Measurements from ENCODE around the gene RALGPS1. TPM values are rescaled to one million over a fixed set of nuclear protein-coding genes. Genes with fewer than 3 reads are reported as not detected.

The RALGPS1 gene
- polyA plus RNA-seq, 1 of the 3 experiments (the other 2 are of a cell fraction), result 3.9 TPM

GRCh38 chr9:127224178-127224882 is 309.7 kb downstream of the RALGPS1 start:
- Histone ChIP-seq H3K9me3 (no peaks in the 10 kb centered on the region), H3F3A (replicated peaks; ENCODE audit: insufficient read depth) (peaks cover 10% of the 10 kb centered on the region), H3K9ac (peak overlapping the region; percentile 74), H3K4me3 (ENCODE audit: low read depth in 2 of 2, low read length in 1 of 2) (peak overlapping the region; percentile 67 to 70), H3K9me2 (no peaks in the 10 kb centered on the region), H3K36me3 (replicated peaks in 1 of 2; ENCODE audit: control insufficient read depth in 1 of 2, insufficient read depth in 2 of 2, low read length in 1 of 2) (no peaks in the 10 kb centered on the region), H2AFZ (ENCODE audit: low read depth) (peak overlapping the region; percentile 98; the same call in 1 of the 2 replicates), H3K4me2 (peak overlapping the region; percentile 91), H3K27me3 (ENCODE audit: insufficient read depth) (no peaks in the 10 kb centered on the region), H3K4me1 (ENCODE audit: control insufficient read depth in 1 of 2, insufficient read depth in 2 of 2, low read depth in 1 of 2, low read length in 1 of 2) (peaks cover 7 to 16% of the 10 kb centered on the region in 2 experiments; a peak in 3 of 4 replicates), H4K20me1 (ENCODE audit: insufficient read depth) (no peaks in the 10 kb centered on the region), H3K79me2 (ENCODE audit: insufficient read depth) (0 out of 2 replicates have a peak, but pooled peaks cover 4% of the 10 kb centered on the region), H3K27ac (ENCODE audit: low read depth in 2 of 2, low read length in 1 of 2) (peak overlapping the region; percentile 59 to 89; a peak in 3 of 4 replicates)
- TF ChIP-seq FOXJ3 (CRISPR knock-in tag; IDR thresholded peaks at IDR 0.05) (no peak), TEAD4 (IDR thresholded peaks at IDR 0.05; ENCODE audit: borderline replicate concordance, insufficient read depth) (no peak), CTCF (IDR thresholded peaks at IDR 0.05) (peak; percentile 38; the same call in 1 of the 2 replicates), NFIC (IDR thresholded peaks at IDR 0.05; ENCODE audit: borderline replicate concordance) (no peak), CHD2 (IDR thresholded peaks at IDR 0.05; ENCODE audit: low read length, partially characterized antibody) (no peak), NRF1 (IDR thresholded peaks at IDR 0.05; ENCODE audit: low read depth, low read length) (0 out of 2 replicates have a peak, but pooled peaks have one; percentile 13), SMC3 (IDR thresholded peaks at IDR 0.05; ENCODE audit: low read depth, low read length) (peak; percentile 26; the same call in 1 of the 2 replicates), RFX5 (IDR thresholded peaks at IDR 0.05; ENCODE audit: low read length) (no peak), RXRA (IDR thresholded peaks at IDR 0.05; ENCODE audit: borderline replicate concordance, low read depth) (no peak), GATA2 (CRISPR knock-in tag; IDR thresholded peaks at IDR 0.05) (no peak), ZBTB33 (IDR thresholded peaks at IDR 0.05; ENCODE audit: borderline replicate concordance, low read depth) (no peak), PBX3 (IDR thresholded peaks at IDR 0.05) (no peak), RAD21 (IDR thresholded peaks at IDR 0.05; ENCODE audit: low read length) (peak; percentile 55), POLR2AphosphoS5 (IDR thresholded peaks at IDR 0.05; ENCODE audit: low read depth, low read length) (0 out of 2 replicates have a peak, but pooled peaks have one; percentile 9), FOSL2 (IDR thresholded peaks at IDR 0.05; ENCODE audit: borderline replicate concordance, low read depth) (no peak), MEF2A (IDR thresholded peaks at IDR 0.05; ENCODE audit: borderline replicate concordance, low read depth) (no peak), YY1 (IDR thresholded peaks at IDR 0.05; ENCODE audit: low read depth) (no peak), GABPA (IDR thresholded peaks at IDR 0.05; ENCODE audit: low read depth) (no peak), SIN3A (IDR thresholded peaks at IDR 0.05; ENCODE audit: borderline replicate concordance, low read depth, low read length) (no peak), JUND (IDR thresholded peaks at IDR 0.05) (no peak), ELF1 (IDR thresholded peaks at IDR 0.05) (no peak), MXI1 (IDR thresholded peaks at IDR 0.05; ENCODE audit: low read depth, low read length) (peak; percentile 31; the same call in 1 of the 2 replicates), EP300 (IDR thresholded peaks at IDR 0.05; ENCODE audit: borderline replicate concordance in 1 of 2, low read depth in 1 of 2, low read length in 1 of 2) (no peak), EZH2phosphoT487 (IDR thresholded peaks at IDR 0.05; ENCODE audit: borderline replicate concordance, low read depth) (no peak)
- TF ChIP-seq, protein P1, sequence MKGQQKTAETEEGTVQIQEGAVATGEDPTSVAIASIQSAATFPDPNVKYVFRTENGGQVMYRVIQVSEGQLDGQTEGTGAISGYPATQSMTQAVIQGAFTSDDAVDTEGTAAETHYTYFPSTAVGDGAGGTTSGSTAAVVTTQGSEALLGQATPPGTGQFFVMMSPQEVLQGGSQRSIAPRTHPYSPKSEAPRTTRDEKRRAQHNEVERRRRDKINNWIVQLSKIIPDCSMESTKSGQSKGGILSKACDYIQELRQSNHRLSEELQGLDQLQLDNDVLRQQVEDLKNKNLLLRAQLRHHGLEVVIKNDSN (IDR thresholded peaks at IDR 0.05; ENCODE audit: borderline replicate concordance, low read depth), result no peak
- TF ChIP-seq, protein P2, sequence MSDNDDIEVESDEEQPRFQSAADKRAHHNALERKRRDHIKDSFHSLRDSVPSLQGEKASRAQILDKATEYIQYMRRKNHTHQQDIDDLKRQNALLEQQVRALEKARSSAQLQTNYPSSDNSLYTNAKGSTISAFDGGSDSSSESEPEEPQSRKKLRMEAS (IDR thresholded peaks at IDR 0.05; ENCODE audit: low read depth), result peak; percentile 71
- POLR2A ChIA-PET, result interaction anchor here (0.7 to 1.9 kb wide), 5 partner anchors 13 to 226 kb away, joined by 3 to 7 read pairs (median 4); partner anchors contain the start of gene SLC2A8
- WGBS (ENCODE audit: low lambda C conversion rate), result 3% methylated on average over 35 of the region's 56 CpGs
- peak; percentile 99 for DNase-seq
- CTCF ChIA-PET, result interaction anchor here (0.7 to 2.2 kb wide), 16 partner anchors 10 to 344 kb away, joined by 3 to 17 read pairs (median 4); partner anchors contain the start of genes GARNL3 and SLC2A8
